Esophagus squamous epithelium (tissue), 5 donors: ENCODE measurements around the gene KMT2C. TPM values are rescaled to one million over a fixed set of nuclear protein-coding genes. Genes with fewer than 3 reads are reported as not detected.
A peak's percentile ranks its signal among the peaks of the same experiment; 100 is the strongest.
"Not testable (repeated sequence)": the region's sequence is repeated elsewhere in the genome, so short reads cannot be mapped to it uniquely, and the experiment has no call there.

ENCODE experiments used
- DNase-seq: peaks from one replicate; lab custom pipeline; 2025; lab: John Stamatoyannopoulos, UW
- H3K27ac ChIP-seq, 4 donors: fragments of 200-600 bp; sonication (generic); one replicate each; pipeline ENCODE4 v1.5.1; 2016 to 2019; ENCODE audit warnings: mild to moderate bottlenecking in 1 of 4
- H3K27me3 ChIP-seq, 4 donors: fragments of 200-600 bp; sonication (generic); 1 replicate in 3 of 4; 2 replicates in 1 of 4; pipeline versions ENCODE4 v1.5.1 to v1.6.0; 2017 to 2021; ENCODE audit warnings: antibody characterized with exemption in 1 of 4
- H3K36me3 ChIP-seq, 3 donors: fragments of 200-600 bp; sonication (generic); one replicate each; pipeline ENCODE4 v1.5.1; 2016 to 2019
- H3K4me1 ChIP-seq, 3 donors: fragments of 200-600 bp; sonication (generic); one replicate each; pipeline ENCODE4 v1.5.1; 2017 to 2019
- H3K4me3 ChIP-seq, 4 donors: fragments of 200-600 bp; sonication (generic); 1 replicate in 3 of 4; 2 replicates in 1 of 4; pipeline ENCODE4 v1.5.1; 2016 to 2019; ENCODE audit warnings: mild to moderate bottlenecking in 2 of 4, moderate library complexity in 1 of 4
- H3K9me3 ChIP-seq, 3 donors: fragments of 200-600 bp; sonication (generic); one replicate each; pipeline ENCODE4 v1.5.1; 2016 to 2019
- POLR2A ChIP-seq, 4 donors: fragments of 450-650 bp; IDR thresholded peaks; one replicate each; pipeline ENCODE4 v1.6.1; 2017; ENCODE audit warnings: antibody characterized with exemption in 4 of 4, mild to moderate bottlenecking in 4 of 4, moderate library complexity in 3 of 4
- WGBS, 2 donors: methylation state at CpG; one replicate each; pipeline ENCODE4 v1.1.5; 2018; 5-methylcytosine and 5-hydroxymethylcytosine counted together
- intact Hi-C: fragments of 100-400 bp; cut with DNase I; formaldehyde crosslinking; loops from one replicate; pipeline ENCODE4 v1.15.0; 2022
- total RNA-seq, 4 donors: library from RNA; depleted of rRNA; stranded (reverse); fragments of >200 nt; gene quantifications; one replicate each; pipeline ENCODE4 v1.1.0, GENCODE V29; 2016
- TF ChIP-seq, protein P1 (sequence below), 6 experiments: fragments of 450-650 bp in 4 of 6; fragments of 200-600 bp in 2 of 6; sonication (generic) in 2 of 6; IDR thresholded peaks; one replicate each; pipeline ENCODE4 v1.5.1; 2016 to 2019; ENCODE audit warnings: antibody characterized with exemption in 6 of 6, mild to moderate bottlenecking in 4 of 6, moderate library complexity in 4 of 6
- donor health status: DM: yes; HTN: yes; CAD: no.

Gene KMT2C
- total RNA-seq, 4 donors from 2014 or later, result 25.1 to 64.7 (median 43.4) TPM

GRCh38 chr7:152411389-152411788 is 24.4 kb downstream of the KMT2C start:
- H3K4me1 ChIP-seq, result peaks cover 0 to 26% (median 3%) of the 10 kb centered on the region in 3 donors
- TF ChIP-seq POLR2A (IDR thresholded peaks at IDR 0.05), result no peak
- TF ChIP-seq, protein P1, sequence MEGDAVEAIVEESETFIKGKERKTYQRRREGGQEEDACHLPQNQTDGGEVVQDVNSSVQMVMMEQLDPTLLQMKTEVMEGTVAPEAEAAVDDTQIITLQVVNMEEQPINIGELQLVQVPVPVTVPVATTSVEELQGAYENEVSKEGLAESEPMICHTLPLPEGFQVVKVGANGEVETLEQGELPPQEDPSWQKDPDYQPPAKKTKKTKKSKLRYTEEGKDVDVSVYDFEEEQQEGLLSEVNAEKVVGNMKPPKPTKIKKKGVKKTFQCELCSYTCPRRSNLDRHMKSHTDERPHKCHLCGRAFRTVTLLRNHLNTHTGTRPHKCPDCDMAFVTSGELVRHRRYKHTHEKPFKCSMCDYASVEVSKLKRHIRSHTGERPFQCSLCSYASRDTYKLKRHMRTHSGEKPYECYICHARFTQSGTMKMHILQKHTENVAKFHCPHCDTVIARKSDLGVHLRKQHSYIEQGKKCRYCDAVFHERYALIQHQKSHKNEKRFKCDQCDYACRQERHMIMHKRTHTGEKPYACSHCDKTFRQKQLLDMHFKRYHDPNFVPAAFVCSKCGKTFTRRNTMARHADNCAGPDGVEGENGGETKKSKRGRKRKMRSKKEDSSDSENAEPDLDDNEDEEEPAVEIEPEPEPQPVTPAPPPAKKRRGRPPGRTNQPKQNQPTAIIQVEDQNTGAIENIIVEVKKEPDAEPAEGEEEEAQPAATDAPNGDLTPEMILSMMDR (IDR thresholded peaks at IDR 0.05), result no peak
- DNase-seq, result no peak
- no peaks in the 10 kb centered on the region for H3K9me3 ChIP-seq
- WGBS, 2 donors, result 18 to 37% methylated on average over 5 of the region's 5 CpGs
- peaks cover 0 to 4% (median 0%) of the 10 kb centered on the region in 3 donors for H3K36me3 ChIP-seq
- H3K27ac ChIP-seq, result no peak overlapping the region
- H3K27me3 ChIP-seq, result no peaks in the 10 kb centered on the region
- peak overlapping the region in 1 of 4 donors; percentile 13 for H3K4me3 ChIP-seq
- intact Hi-C loops, result no loop called here

DNA sequence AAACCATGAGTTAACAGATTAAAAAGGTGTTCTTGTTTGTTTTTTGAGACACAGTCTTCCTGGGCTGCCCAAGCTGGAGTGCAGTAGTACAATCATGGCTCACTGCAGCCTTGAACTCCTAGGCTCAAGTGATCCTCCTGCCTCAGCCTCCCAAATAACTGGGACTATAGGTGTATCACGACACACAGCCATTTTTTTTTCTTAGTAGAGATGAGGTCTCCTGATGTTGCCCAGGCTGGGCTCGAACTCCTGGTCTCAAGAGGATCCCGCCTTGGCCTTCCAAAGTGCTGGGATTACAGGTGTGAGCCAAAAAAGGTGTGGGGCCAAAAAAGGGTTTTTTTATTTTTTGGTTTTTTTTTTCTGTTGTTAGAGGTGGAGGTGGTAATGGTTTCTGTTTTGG is 29.3 kb downstream of the KMT2C start:
- Histone ChIP-seq H3K4me1 (peaks cover 0 to 9% (median under 1%) of the 10 kb centered on the region in 3 donors), H3K27ac (no peak overlapping the region), H3K4me3 (no peak overlapping the region), H3K36me3 (peaks cover 0 to 4% (median 0%) of the 10 kb centered on the region in 3 donors), H3K9me3 (peaks cover 0 to 5% (median 0%) of the 10 kb centered on the region in 3 donors), H3K27me3 (no peaks in the 10 kb centered on the region)
- no peak for TF ChIP-seq POLR2A (IDR thresholded peaks at IDR 0.05)
- TF ChIP-seq, protein P1 (IDR thresholded peaks at IDR 0.05), result no peak
- no peak for DNase-seq
- intact Hi-C loops, result no loop called here
- WGBS, 2 donors, result 15 to 20% methylated on average over 3 of the region's 3 CpGs

GRCh38 chr7:152406030-152406429 is 29.8 kb downstream of the KMT2C start:
- DNase-seq, H3K27ac ChIP-seq, H3K4me3 ChIP-seq, H3K27me3 ChIP-seq, H3K9me3 ChIP-seq, intact Hi-C loops, H3K4me1 ChIP-seq, H3K36me3 ChIP-seq: not testable (repeated sequence)
- 43 to 49% methylated on average over 2 of the region's 2 CpGs for WGBS, 2 donors

- WGBS, 2 donors, result 34 to 37% methylated on average over 4 of the region's 4 CpGs
- Histone ChIP-seq H3K4me3 (no peak overlapping the region), H3K9me3 (peaks cover 0 to 5% (median 0%) of the 10 kb centered on the region in 3 donors), H3K27ac (no peak overlapping the region), H3K36me3 (no peaks in the 10 kb centered on the region), H3K4me1 (peaks cover 0 to 13% (median 0%) of the 10 kb centered on the region in 3 donors), H3K27me3 (no peaks in the 10 kb centered on the region)
- no peak for DNase-seq
- TF ChIP-seq, protein P1 (IDR thresholded peaks at IDR 0.05), result no peak
- no peak for TF ChIP-seq POLR2A (IDR thresholded peaks at IDR 0.05)
- intact Hi-C loops, result no loop called here
These were observed 32.1 kb downstream of the KMT2C start for GRCh38 chr7:152403726-152404125.

GRCh38 chr7:152402384-152403250 is 33.2 kb downstream of the KMT2C start:
- no peaks in the 10 kb centered on the region for H3K27me3 ChIP-seq
- intact Hi-C loops, result no loop called here
- H3K4me1 ChIP-seq, result peaks cover 0 to 18% (median 0%) of the 10 kb centered on the region in 3 donors
- no peak for TF ChIP-seq POLR2A (IDR thresholded peaks at IDR 0.05)
- DNase-seq, result no peak
- H3K27ac ChIP-seq, result no peak overlapping the region
- peaks cover 0 to 5% (median 0%) of the 10 kb centered on the region in 3 donors for H3K9me3 ChIP-seq
- H3K4me3 ChIP-seq, result no peak overlapping the region
- no peaks in the 10 kb centered on the region for H3K36me3 ChIP-seq
- 43 to 47% methylated on average over 5 of the region's 5 CpGs for WGBS, 2 donors

DNA sequence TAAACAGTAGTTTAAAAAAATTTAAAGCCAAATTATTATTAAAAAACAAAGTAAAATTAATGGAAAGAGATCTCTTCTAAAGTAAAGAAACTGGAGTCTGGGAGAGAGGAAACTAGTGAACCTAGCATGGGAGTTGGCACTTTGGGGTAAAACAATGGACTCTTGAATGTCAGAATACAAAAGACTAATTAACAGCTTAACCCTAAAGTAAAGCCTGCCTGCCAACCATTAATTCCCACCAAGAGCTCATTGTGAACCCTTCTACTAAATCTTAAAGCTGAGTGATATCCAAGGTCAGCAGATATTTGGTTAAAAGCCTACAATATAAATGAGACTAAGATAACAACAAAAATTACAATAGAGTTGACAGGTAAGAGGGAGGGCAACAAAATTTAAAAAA is 36.5 kb downstream of the KMT2C start:
- no peaks in the 10 kb centered on the region for H3K36me3 ChIP-seq
- peaks cover 0 to 5% (median 0%) of the 10 kb centered on the region in 3 donors for H3K9me3 ChIP-seq
- no peak overlapping the region for H3K4me3 ChIP-seq
- intact Hi-C loops, result no loop called here
- no peak for DNase-seq
- peaks cover 0 to 30% (median 5%) of the 10 kb centered on the region in 3 donors for H3K4me1 ChIP-seq
- H3K27ac ChIP-seq, result no peak overlapping the region
- TF ChIP-seq POLR2A (IDR thresholded peaks at IDR 0.05), result no peak
- TF ChIP-seq, protein P1 (IDR thresholded peaks at IDR 0.05), result no peak
- no peaks in the 10 kb centered on the region for H3K27me3 ChIP-seq
